Fibroblast of lung (primary cell): ENCODE data around the gene IFITM5. TPM values are rescaled to one million over a fixed set of nuclear protein-coding genes. Genes with fewer than 3 reads are reported as not detected.

Experiments
- DNase-seq, 2 donors: peaks; one replicate each; pipeline versions ENCODE4 v3.0.0 to v3.0.0-alpha.2; 2010; ENCODE audit warnings: low read depth in 2 of 2
- H2AFZ ChIP-seq: 2 replicates; pipeline ENCODE4 v1.5.1; 2012; ENCODE audit warnings: low read length, control low read depth, inconsistent platforms
- H3K27ac ChIP-seq: 2 replicates; pipeline ENCODE4 v1.5.1; 2011; ENCODE audit warnings: low read length, control low read depth; ENCODE audit not compliant: insufficient read depth
- H3K27me3 ChIP-seq: 2 replicates; pipeline ENCODE4 v1.5.1; 2011; ENCODE audit warnings: mild to moderate bottlenecking, low read length; ENCODE audit not compliant: control insufficient read depth, insufficient read depth
- H3K36me3 ChIP-seq: 2 replicates; pipeline ENCODE4 v1.5.1; 2011; ENCODE audit warnings: low read length; ENCODE audit not compliant: control insufficient read depth, insufficient read depth
- H3K4me1 ChIP-seq: 2 replicates; pipeline ENCODE4 v1.5.1; 2011; ENCODE audit warnings: low read length; ENCODE audit not compliant: control insufficient read depth, insufficient read depth; ENCODE audit errors: extremely low read depth
- H3K4me2 ChIP-seq: 2 replicates; pipeline ENCODE4 v1.5.1; 2011; ENCODE audit warnings: low read length, control low read depth; ENCODE audit not compliant: insufficient read depth; ENCODE audit errors: extremely low read depth
- H3K4me3 ChIP-seq, 4 experiments: fragments of 200-600 bp in 1 of 4; sonication (generic) in 1 of 4; replicated peaks in 1 of 4; 2 replicates each; pipeline ENCODE4 v1.5.1; 2011 to 2016; ENCODE audit warnings: low read length in 4 of 4, low read depth in 3 of 4, mild to moderate bottlenecking in 3 of 4, control low read depth in 2 of 4, inconsistent platforms in 1 of 4, mixed read lengths in 1 of 4; ENCODE audit not compliant: insufficient read depth in 1 of 4; ENCODE audit errors: control extremely low read depth in 1 of 4
- H3K79me2 ChIP-seq: 2 replicates; pipeline ENCODE4 v1.5.1; 2012; ENCODE audit warnings: mild to moderate bottlenecking, low read length, inconsistent platforms; ENCODE audit not compliant: control insufficient read depth, insufficient read depth
- H3K9ac ChIP-seq: 2 replicates; pipeline ENCODE4 v1.5.1; 2011; ENCODE audit warnings: mild to moderate bottlenecking, low read length, control low read depth; ENCODE audit not compliant: insufficient read depth
- H3K9me3 ChIP-seq: 2 replicates; pipeline ENCODE4 v1.5.1; 2012; ENCODE audit warnings: low read depth, low read length; ENCODE audit not compliant: control insufficient read depth, insufficient read depth
- H4K20me1 ChIP-seq: 2 replicates; pipeline ENCODE4 v1.5.1; 2011; ENCODE audit warnings: low read length; ENCODE audit not compliant: control insufficient read depth, insufficient read depth; ENCODE audit errors: extremely low read depth
- EZH2 ChIP-seq: IDR thresholded peaks from 2 replicates; pipeline ENCODE4 v1.5.1; 2012; ENCODE audit warnings: low read length, control low read depth, mild to moderate bottlenecking; ENCODE audit errors: missing control alignments
- polyA plus RNA-seq, 2 donors: library from polyadenylated mRNA; depleted of rRNA in 1 of 2; stranded (reverse) in 1 of 2; unstranded in 1 of 2; fragments of >200 nt; gene quantifications; 2 replicates each; pipeline ENCODE4 v1.2.1, GENCODE V29; 2011 to 2012; ENCODE audit warnings: missing spikeins in 1 of 2
- total RNA-seq: library from RNA; depleted of rRNA; stranded (reverse); fragments of >200 nt; gene quantifications from 2 replicates; pipeline ENCODE4 v1.2.1, GENCODE V29; 2014
- TF ChIP-seq, protein P1 (sequence below), 2 donors: IDR thresholded peaks in 1 of 2; conservative IDR thresholded peaks in 1 of 2; 1 replicate in 1 of 2; 2 replicates in 1 of 2; pipeline ENCODE4 v1.5.1; 2011 to 2012; ENCODE audit warnings: low read length in 2 of 2, control low read depth in 1 of 2, inconsistent platforms in 1 of 2, low read depth in 1 of 2, mild to moderate bottlenecking in 1 of 2

IFITM5 gene
- total and polyA plus RNA-seq, 2 donors (not counting 1 experiment from before 2014, with no cell fraction given), result 0.50 TPM; not detected in 1

DNA sequence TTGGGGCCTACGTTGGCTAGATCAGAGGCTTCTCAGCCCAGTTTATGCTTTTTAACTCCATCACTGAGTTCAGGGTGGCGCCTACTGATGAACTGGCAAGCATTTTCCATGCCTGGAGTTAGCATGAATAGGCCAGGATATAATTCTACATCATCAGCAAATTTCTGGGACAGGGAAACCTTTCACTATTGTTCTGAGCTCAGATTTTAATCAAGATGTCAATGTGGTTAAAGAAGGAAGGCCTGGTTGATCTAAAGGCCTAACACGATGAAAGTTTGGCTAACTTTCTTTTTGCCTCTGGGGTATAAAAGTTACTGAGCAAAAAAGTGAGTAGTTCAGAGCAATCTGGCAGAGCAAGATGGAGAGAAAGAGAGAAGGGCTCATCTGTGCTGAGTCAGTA, 43.0 kb upstream of the IFITM5 start:
- H2AFZ ChIP-seq, result no peak overlapping the region
- H3K4me2 ChIP-seq, result no peak overlapping the region
- no peak for TF ChIP-seq EZH2
- TF ChIP-seq, protein P1, sequence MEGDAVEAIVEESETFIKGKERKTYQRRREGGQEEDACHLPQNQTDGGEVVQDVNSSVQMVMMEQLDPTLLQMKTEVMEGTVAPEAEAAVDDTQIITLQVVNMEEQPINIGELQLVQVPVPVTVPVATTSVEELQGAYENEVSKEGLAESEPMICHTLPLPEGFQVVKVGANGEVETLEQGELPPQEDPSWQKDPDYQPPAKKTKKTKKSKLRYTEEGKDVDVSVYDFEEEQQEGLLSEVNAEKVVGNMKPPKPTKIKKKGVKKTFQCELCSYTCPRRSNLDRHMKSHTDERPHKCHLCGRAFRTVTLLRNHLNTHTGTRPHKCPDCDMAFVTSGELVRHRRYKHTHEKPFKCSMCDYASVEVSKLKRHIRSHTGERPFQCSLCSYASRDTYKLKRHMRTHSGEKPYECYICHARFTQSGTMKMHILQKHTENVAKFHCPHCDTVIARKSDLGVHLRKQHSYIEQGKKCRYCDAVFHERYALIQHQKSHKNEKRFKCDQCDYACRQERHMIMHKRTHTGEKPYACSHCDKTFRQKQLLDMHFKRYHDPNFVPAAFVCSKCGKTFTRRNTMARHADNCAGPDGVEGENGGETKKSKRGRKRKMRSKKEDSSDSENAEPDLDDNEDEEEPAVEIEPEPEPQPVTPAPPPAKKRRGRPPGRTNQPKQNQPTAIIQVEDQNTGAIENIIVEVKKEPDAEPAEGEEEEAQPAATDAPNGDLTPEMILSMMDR (conservative IDR thresholded peaks at IDR 0.05 in 1 of 2, IDR thresholded peaks at IDR 0.05 in 1 of 2; ENCODE audit: low read depth in 1 of 2, low read length in 2 of 2), result no peak
- no peaks in the 10 kb centered on the region for H4K20me1 ChIP-seq
- no peak overlapping the region for H3K9ac ChIP-seq
- DNase-seq, result no peak
- H3K36me3 ChIP-seq, result no peaks in the 10 kb centered on the region
- H3K79me2 ChIP-seq, result no peaks in the 10 kb centered on the region
- no peak overlapping the region for H3K4me3 ChIP-seq
- no peaks in the 10 kb centered on the region for H3K4me1 ChIP-seq
- no peak overlapping the region for H3K27ac ChIP-seq
- no peaks in the 10 kb centered on the region for H3K9me3 ChIP-seq
- H3K27me3 ChIP-seq, result no peaks in the 10 kb centered on the region

DNA sequence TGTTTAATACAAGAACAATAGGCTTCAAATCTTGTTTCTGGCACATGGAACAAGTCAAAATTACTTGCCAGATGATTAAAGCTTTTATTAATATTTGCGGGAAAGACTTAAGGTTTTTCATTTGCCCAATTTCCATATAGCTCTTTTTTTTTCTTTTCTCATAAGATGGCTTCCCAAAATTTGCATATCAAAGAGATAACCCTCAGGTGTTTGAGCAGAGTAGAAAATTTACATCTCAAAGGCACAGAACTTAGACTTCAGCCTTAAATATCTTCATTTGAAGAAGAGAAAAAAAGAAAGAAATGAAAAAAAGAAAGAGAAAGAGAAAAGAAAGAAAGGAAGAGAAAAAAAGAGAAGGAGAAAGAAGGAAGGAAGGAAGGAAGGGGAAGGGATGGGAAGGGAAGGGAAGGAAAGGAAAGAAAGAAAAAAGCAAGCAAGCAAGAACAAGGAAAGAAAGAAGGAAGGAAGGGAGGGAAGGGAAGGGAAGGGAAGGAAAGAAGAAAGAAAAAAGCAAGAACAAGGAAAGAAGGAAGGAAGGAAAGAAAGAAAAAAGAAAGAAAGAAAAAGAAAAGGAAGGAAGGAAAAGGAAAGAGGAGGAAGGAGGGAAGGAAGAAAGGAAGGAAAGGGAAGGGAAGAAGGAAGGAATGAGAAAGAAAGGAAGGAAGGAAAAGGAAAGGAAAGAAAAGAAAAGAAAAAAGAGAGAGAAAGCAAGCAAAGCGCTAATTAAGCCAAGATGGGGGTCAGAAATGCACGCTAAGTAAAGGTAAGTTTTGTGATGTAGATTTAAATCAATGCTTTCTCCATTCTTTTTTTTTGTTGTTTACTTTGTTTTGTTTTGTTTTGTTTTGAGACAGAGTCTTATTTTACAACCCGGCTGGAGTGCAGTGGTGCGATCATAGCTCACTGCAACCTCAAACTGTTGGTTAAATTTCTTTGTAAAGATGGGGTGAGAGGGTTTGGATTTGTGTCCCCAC, 41.5 kb upstream of the IFITM5 start:
- TF ChIP-seq, protein P1 (conservative IDR thresholded peaks at IDR 0.05 in 1 of 2, IDR thresholded peaks at IDR 0.05 in 1 of 2; ENCODE audit: low read depth in 1 of 2, low read length in 2 of 2), result no peak
- TF ChIP-seq EZH2, result no peak
- no peaks in the 10 kb centered on the region for H3K4me1 ChIP-seq
- H2AFZ ChIP-seq, result no peak overlapping the region
- H3K4me2 ChIP-seq, result no peak overlapping the region
- H3K79me2 ChIP-seq, result no peaks in the 10 kb centered on the region
- H3K27ac ChIP-seq, result no peak overlapping the region
- DNase-seq, result no peak
- H3K9ac ChIP-seq, result no peak overlapping the region
- no peaks in the 10 kb centered on the region for H3K36me3 ChIP-seq
- no peaks in the 10 kb centered on the region for H3K9me3 ChIP-seq
- H4K20me1 ChIP-seq, result no peaks in the 10 kb centered on the region
- H3K4me3 ChIP-seq, result no peak overlapping the region
- no peaks in the 10 kb centered on the region for H3K27me3 ChIP-seq

DNA sequence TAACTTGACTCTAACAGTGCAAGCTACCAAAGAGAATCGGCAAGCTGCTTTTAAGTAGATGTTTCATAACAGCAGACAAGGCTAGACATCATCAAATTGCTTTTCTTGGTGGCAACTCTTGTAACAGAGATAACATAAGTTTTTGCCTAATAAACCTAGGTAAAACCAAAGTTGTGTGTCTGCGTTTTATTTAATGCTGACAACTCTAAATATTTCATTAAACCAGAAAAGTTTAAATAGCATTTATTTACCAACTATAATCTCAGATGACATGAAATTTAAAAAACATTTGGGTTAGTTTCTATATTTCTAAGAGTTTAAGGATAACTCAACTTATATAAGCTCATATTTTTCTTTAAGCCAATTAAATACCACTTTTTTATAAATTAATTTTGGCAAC, 40.6 kb upstream of the IFITM5 start:
- Histone ChIP-seq H3K79me2 (no peaks in the 10 kb centered on the region), H3K4me2 (no peak overlapping the region), H3K9ac (no peak overlapping the region), H3K27ac (no peak overlapping the region), H2AFZ (no peak overlapping the region), H3K9me3 (no peaks in the 10 kb centered on the region), H3K36me3 (no peaks in the 10 kb centered on the region), H3K27me3 (no peaks in the 10 kb centered on the region), H4K20me1 (no peaks in the 10 kb centered on the region), H3K4me3 (no peak overlapping the region), H3K4me1 (no peaks in the 10 kb centered on the region)
- DNase-seq, result no peak
- TF ChIP-seq EZH2, result no peak
- TF ChIP-seq, protein P1 (conservative IDR thresholded peaks at IDR 0.05 in 1 of 2, IDR thresholded peaks at IDR 0.05 in 1 of 2; ENCODE audit: low read depth in 1 of 2, low read length in 2 of 2), result no peak
